NCI-H2227 (cell line): ENCODE measurements around the gene ARHGAP26.
"Not testable (repeated sequence)": the region's sequence is repeated elsewhere in the genome, so short reads cannot be mapped to it uniquely, and the experiment has no call there.

Source experiments
- DNase-seq: peaks from one replicate; lab custom pipeline; 2025; ENCODE audit not compliant: unreplicated experiment; lab: John Stamatoyannopoulos, UW

ARHGAP26 gene

DNA sequence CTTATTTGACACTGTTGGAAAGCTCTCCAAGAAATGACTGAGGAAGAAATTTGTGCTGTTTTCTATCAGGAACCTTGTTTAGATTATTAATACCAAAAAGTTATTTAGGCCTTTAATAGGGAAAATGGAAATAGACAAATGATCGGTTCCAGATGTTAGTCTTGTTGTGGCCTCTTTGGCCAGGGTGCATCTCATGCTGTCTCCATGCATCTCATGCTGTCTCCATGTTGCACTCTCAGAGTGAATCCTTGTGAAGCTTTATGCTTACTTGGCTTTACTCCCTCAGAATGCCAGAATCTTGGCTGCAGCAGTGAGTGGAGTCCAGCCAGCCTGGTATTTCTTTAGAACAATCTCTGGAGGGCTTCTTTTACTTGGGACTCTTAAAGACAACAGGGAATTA, 185.5 kb downstream of the ARHGAP26 start:
- DNase-seq, result no peak

- no peak for DNase-seq
Observed at GRCh38 chr5:142957528-142957927, 187.4 kb downstream of the ARHGAP26 start.

- DNase-seq, result no peak
Observed at GRCh38 chr5:142958944-142959682, 188.9 kb downstream of the ARHGAP26 start.

- no peak for DNase-seq
Observed at GRCh38 chr5:142959683-142960657, 189.8 kb downstream of the ARHGAP26 start.

GRCh38 chr5:142961440-142962173, 191.4 kb downstream of the ARHGAP26 start:
- DNase-seq, result no peak

GRCh38 chr5:142962174-142962533, 192.0 kb downstream of the ARHGAP26 start:
- no peak for DNase-seq

- not testable (repeated sequence) for DNase-seq
Observed at GRCh38 chr5:142965258-142966120, 195.3 kb downstream of the ARHGAP26 start.

- DNase-seq, result no peak
Observed at GRCh38 chr5:142966121-142966420, 195.9 kb downstream of the ARHGAP26 start.

DNA sequence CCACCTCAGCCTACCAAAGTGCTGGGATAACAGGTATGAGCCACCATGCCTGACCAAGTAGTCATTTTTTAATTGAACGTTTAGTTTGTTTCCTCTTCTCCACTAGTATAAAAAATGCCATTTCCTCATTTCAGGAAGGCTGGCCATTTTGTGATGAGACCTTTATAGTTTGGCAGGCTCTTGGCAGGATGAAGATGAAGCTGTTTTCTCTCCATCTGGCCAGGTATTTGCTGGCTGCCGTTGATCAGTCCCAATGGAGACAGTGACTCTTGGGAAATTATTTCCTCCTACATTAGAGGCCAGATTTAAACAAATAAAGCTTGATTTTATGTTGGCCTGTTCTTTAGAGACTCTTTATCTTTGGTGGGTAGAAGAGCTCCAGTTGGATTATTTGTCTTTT, 199.0 kb downstream of the ARHGAP26 start:
- no peak for DNase-seq

DNA sequence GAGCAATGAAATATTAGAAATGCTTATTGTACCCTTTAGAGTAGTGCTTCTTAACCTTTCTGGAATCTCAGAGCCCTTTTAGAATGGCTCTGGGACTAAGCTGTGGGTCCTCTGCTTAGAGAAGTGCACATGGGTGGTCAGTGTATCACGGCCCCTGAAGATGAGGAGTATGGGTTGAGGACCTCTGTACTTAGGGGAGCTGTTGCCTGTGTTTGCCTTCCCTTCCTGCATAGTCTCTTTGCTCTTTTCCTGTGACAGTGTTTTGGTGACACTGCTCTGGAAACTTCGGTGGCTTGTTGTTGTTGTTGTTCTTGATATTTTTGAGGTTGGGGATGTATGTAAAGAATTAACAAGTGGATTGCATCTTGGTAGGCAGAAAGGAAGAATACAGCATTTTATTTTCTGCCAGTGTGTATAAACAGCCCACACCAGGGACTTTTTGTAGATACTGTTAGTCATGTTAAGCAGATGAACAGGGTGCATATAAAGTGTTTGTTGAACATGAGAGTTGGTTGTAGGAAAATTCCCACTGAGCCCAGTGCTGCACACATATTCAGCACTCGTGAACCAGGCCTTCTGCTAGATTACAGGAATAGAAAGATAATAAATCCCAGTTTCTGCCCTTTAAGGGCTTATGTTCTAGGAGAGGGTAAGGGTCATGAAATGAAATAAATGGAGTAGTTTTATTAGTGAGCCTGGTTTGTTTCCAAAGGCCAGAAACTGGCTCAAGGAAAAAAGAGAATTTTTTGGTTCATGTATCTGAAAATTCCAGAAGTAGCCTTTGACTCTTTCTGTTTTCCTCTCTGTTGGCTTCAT, 199.7 kb downstream of the ARHGAP26 start:
- DNase-seq, result no peak

- DNase-seq, result no peak
Observed at GRCh38 chr5:142970440-142971030, 200.4 kb downstream of the ARHGAP26 start.

DNA sequence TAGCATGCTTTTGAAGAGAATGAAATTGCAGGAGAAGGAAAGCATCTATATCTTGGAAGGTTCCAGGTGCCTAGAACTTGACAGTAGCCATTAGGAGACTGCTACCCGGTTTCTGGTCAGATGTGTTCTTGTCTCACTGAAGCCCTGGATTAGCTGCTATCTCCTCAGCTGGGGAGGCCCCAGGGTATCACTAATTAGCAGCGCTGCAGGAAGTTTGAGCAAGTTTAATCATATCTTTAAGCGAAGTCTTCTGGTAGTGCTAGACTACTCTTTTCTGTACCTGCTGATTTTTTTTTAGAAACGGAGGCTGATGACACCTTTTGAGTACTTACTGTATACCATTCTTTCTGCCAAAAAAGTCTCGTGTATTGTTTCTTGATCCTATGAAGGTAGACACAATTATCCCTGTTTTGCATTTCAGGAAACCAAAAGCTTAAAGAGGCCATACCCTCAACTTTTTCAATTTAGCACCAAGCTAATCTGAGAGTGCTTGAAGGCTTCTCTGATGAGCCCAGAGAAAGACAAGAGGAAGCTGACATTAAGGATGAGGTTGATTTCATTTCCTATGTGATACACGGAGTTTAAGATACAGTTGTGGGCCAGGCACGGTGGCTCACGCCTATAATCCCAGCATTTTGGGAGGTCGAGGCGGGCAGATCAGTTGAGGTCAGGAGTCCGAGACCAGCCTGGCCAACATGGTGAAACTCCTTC, 201.3 kb downstream of the ARHGAP26 start:
- no peak for DNase-seq

DNA sequence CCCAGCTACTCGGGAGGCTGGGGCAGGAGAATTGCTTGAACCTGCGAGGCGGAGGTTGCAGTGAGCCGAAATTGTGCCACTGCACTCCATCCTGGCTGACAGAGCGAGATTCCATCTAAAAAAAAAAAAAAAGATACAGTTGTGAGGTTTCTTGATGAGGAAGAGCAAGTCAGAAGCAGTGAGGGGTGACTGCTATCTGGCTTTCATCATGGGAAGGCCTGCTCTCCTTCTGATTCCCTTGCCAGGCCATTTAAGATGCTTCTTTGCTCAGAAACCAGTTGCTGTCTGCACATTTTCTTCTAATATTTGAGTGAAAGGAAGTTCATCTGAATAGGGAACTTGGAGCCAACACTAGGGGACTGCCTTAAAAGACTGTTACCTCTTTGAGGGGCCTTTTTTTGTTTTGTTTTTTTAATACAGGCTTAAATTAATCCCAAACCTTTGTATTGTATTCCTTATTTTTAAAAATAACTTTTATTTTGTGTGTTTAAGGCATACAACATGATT, 201.9 kb downstream of the ARHGAP26 start:
- DNase-seq, result no peak

DNA sequence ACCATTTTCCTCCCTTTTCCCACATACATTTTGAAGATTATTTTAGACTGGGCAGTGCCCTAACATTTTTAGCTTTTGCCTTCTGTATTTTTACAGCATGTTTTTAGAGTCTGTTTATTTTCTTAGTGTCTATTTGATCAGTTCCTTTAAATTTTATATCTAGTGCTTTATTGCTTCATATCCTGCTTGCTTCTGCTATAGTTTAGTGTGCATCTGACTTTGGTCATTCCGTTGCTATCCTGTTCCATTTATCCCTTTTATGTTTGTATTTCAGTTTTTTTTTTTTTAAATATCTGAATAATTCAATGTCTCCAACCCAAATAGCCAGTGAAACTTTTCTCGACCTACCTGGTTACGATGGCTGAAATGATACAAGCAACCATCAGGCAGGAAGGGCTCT, 203.8 kb downstream of the ARHGAP26 start:
- DNase-seq, result no peak

DNA sequence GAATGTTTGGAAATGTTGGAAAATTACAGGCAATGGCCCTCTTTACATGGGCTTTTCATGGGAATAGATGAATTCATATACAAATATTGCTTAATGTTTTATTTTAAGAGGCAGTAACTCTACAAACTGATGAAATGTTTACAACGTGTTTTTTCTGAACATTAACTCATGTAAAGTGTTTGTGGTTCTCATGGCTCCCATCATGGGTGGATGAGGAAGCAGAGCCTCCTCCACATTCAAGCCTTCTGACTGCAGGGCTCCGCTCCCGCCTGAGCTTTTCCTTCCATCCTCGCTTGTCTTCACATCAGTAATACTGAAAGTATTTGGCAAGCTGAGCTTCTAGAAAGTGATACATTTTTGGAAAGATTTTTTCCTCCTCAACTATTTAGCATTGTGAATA, 204.2 kb downstream of the ARHGAP26 start:
- DNase-seq, result no peak

GRCh38 chr5:142976861-142977260, 206.7 kb downstream of the ARHGAP26 start:
- DNase-seq, result no peak

GRCh38 chr5:142977363-142978051, 207.3 kb downstream of the ARHGAP26 start:
- DNase-seq, result no peak

- no peak for DNase-seq
Observed at GRCh38 chr5:142978252-142978651, 208.1 kb downstream of the ARHGAP26 start.
